RWPE1 (cell line): ENCODE measurements around the gene GRK4.

Source experiments
- CTCF ChIA-PET: fragments of 350-600 bp; sonication (Branson Sonifier 250); formaldehyde crosslinking; extraction: SDS; loops from one replicate; lab custom pipeline; 2021; lab: Yijun Ruan, JAX
- POLR2A ChIA-PET: fragments of 400-600 bp; formaldehyde crosslinking; extraction: SDS; loops from one replicate; lab custom pipeline; 2020; ENCODE audit warnings: antibody characterized with exemption; ENCODE audit not compliant: low non-redundant PET; lab: Yijun Ruan, JAX
- DNase-seq: peaks from one replicate; pipeline ENCODE4 v3.0.0; 2012; ENCODE audit warnings: low spot score
- H3K27ac ChIP-seq: fragments of 450-650 bp; 2 replicates; pipeline ENCODE4 v1.5.1; 2017
- CTCF ChIP-seq: fragments of 450-650 bp; conservative IDR thresholded peaks from 2 replicates; pipeline ENCODE4 v1.5.1; 2017; ENCODE audit warnings: low read depth, mild to moderate bottlenecking

The GRK4 gene

GRCh38 chr4:3021127-3021526 is 57.8 kb downstream of the GRK4 start:
- CTCF ChIA-PET: no interaction called here
- TF ChIP-seq CTCF: no peak
- H3K27ac ChIP-seq: no peak overlapping the region
- POLR2A ChIA-PET: no interaction called here
- DNase-seq: no peak

- POLR2A ChIA-PET: no interaction called here
- CTCF ChIA-PET: no interaction called here
- no peak for TF ChIP-seq CTCF
These were observed 58.3 kb downstream of the GRK4 start for GRCh38 chr4:3021627-3022026.

GRCh38 chr4:3022112-3022511 is 58.7 kb downstream of the GRK4 start:
- POLR2A ChIA-PET: no interaction called here
- no peak overlapping the region for H3K27ac ChIP-seq
- CTCF ChIA-PET: no interaction called here
- TF ChIP-seq CTCF: no peak
- no peak for DNase-seq

More at GRCh38 chr4:3021627-3022026, 58.3 kb downstream of the GRK4 start:
- no peak overlapping the region for H3K27ac ChIP-seq
- no peak for DNase-seq

GRCh38 chr4:3022651-3023050 is 59.3 kb downstream of the GRK4 start:
- TF ChIP-seq CTCF: no peak
- POLR2A ChIA-PET: no interaction called here
- CTCF ChIA-PET: interaction anchor here (0.7 kb wide), 1 partner anchor 1237 kb away, joined by 3 read pairs; no protein-coding TSS in a partner anchor
- no peak overlapping the region for H3K27ac ChIP-seq
- DNase-seq: no peak

GRCh38 chr4:3025881-3026280 is 62.5 kb downstream of the GRK4 start:
- no peak overlapping the region for H3K27ac ChIP-seq
- ChIA-PET POLR2A (no interaction called here), CTCF (no interaction called here)
- no peak for TF ChIP-seq CTCF
- no peak for DNase-seq

- no peak overlapping the region for H3K27ac ChIP-seq
- CTCF ChIA-PET: no interaction called here
- no peak for DNase-seq
- POLR2A ChIA-PET: no interaction called here
- TF ChIP-seq CTCF: no peak
These were observed 63.2 kb downstream of the GRK4 start for GRCh38 chr4:3026540-3026939.

GRCh38 chr4:3029464-3029863 is 66.1 kb downstream of the GRK4 start:
- no peak for TF ChIP-seq CTCF
- no peak for DNase-seq
- CTCF ChIA-PET: no interaction called here
- POLR2A ChIA-PET: no interaction called here
- no peak overlapping the region for H3K27ac ChIP-seq
